A549 treated with ZK216348 at 1 μM for 4 hours (cell line): ENCODE measurements around the gene FCSK. TPM values are rescaled to one million over a fixed set of nuclear protein-coding genes. Genes with fewer than 3 reads are reported as not detected.

Experiments
- total RNA-seq: library from RNA; stranded (reverse); fragments of 200-300 nt; extraction: Qiagen RNA extraction; gene quantifications from 5 replicates; pipeline ENCODE4 v1.2.3, GENCODE V29; 2022; ENCODE audit warnings: low read depth

Gene FCSK
- 3.3 to 7.2 TPM (median 6.9 TPM) in 5 replicates for total RNA-seq

DNA sequence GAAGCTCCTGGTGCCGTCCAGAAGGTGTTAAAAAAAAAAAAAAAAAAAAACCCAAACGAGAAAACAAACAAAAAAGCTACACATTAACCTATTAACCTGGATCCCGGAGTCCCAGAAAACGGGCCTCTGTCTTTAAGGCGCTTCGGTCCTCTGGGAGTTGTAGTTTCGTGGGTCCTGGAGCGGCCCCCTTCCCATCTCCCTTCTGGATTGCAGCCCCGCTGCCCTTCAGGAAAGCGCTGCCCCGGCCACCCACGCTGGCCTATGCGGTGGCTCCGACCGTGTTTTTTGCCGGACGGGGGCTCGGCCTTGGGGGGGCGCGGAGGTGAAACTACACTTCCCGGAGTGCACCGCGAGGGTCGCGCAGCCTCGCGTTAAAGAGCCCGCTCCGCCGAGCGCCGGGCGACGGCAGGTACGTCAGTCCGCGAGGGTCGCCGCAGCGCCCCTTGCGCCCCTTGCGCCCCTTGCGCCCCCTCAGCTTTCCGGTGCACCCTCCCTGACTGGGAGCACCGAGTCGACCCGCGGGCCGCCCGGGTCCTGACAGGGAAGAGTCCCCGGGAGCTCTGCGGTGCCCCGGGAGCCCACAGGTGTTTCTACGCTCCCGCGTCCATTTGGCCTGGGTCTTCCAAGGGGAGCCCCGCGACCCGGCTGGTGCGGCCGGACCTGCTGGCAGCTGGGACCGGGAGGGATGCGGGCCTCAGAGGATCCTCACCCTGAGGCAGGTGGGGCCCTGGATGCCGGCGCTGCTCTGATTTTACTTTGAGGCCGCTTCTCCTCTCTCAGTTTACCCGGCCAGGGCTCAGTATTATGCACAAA lies at the start of gene FCSK:
Gene FCSK (plus strand): TSS at position 374 of the 813 bp plus-strand sequence. CDS start 8,596 bp downstream, outside the sequence.

DNA sequence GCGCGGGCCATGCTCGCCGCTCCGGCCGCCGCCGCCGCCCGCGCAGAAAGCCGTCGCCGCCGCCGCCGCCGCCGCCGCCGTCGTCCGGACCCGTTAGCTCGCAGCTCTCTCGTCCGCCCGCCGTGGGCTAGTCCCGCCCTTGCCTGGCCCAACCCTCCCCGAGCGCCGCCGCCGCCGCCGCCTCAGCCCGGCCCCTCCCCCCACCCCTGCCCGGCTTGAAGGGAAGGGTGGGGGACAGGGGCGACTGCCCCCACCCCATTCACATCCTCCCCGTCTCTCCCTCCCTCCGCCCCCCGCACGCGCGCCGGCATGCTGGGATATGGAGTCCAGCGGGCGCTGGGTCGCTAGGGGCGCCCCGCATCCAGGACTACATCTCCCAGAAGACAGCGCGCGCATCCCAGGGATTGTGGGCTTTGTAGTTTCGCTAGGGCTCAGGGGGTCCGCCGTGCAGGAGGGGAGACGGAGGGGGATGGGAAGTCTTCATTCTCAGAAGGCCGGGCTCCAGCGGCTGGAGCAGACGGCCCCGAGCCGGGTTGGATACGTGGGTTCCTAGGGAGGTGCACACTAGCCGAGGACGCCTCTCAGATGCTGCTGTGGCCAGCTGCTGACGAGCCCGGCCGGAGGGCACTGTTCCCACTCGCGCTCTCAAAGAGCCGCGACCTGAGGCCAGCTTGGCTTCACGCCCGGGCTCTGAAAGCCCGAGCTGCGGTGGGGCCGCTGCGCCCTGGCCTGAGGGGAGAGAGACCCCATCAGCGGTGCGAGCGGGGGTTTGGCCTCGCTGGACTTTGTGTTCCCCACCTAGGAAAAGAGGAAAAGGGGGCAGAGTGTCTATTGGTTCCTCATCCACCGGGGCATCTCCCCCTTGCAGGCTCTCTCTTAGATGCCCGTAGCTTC lies 15.2 kb upstream of the FCSK start, which contains the start of gene ST3GAL2:
Gene ST3GAL2 (minus strand): TSS at position 132 of the 894 bp plus-strand sequence. CDS start 40,570 bp downstream, outside the sequence.

DNA sequence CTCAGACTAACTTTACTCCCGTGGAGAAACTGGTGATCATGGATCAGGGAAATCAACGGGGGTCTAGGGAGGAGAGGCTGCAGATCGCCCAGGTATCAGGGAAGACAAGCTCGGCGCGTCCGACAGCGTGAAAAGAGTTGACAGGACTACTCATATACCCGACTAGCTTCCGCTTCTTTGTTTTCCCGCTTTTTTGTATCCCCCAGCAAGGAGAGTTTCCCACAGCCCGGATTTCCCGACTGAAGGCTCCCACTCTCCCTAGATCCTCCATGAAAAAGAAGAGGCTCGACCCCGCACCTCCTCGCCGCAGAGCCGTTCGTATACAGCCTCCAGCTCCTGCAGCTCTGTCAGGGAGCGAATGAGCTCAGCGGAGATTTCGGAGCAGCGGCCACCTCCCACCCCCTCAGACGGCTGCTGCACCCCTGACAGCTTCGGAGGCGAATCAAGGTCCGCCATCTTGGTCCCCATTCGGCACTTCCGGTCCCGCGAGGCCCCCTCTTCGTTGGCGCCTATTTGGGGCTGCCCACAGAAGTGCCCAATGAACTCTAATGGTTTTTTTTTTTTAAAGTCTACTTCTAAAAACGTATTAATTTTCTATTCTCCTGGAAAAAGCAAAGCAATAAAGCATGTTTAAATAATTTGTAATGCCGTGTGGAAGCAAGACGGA lies 68.8 kb downstream of the FCSK start, which contains the start of gene COG4:
Gene COG4 (minus strand): TSS at position 479 of the 667 bp plus-strand sequence. CDS start 11 bp downstream, at position 468.

DNA sequence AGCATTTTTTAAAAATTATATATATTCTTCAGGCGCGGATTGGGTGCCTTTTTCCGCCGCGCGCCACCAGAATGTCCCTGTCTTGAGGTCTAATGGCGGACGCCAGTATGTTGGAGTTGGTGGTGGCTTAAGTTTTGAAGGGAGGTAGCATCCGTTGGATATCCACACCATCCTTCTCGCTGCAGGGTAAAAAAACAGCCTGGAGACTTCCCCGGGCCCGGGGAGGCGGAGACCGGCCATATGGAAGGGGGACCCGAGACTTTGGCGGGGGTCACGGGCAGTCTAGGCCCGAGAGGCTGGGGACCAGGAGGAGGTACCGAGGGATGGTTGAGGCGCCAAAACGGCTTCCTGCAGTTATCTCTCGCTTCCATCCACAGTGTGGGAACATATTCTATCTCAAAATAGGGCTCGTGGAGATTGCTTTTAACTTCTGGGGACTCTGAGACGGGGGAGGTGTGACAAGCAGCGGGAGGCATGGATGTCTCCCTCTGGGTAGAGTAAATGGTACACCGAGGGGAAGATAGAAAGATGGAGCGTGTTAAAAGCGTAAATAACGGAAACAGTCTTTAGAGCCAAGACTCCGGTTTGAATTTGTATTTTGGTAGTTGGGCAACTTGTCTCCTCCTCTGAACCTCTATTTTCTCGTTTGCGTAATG lies 69.5 kb downstream of the FCSK start, which contains the start of gene SF3B3:
Gene SF3B3 (plus strand): TSS at position 74 of the 656 bp plus-strand sequence. CDS start 2,841 bp downstream, outside the sequence.

Other genes starting within 250 kb of the FCSK start
- 14.2 to 18.8 TPM (median 16.2 TPM) in 5 replicates for gene EXOSC6, start 202.7 kb upstream of the FCSK start, total RNA-seq
- gene AARS1, start 165.1 kb upstream of the FCSK start, total RNA-seq = 75.0 to 102 TPM (median 92.5 TPM) in 5 replicates
- 28.3 to 32.8 TPM (median 29.3 TPM) in 5 replicates for gene DDX19B, start 155.4 kb upstream of the FCSK start, total RNA-seq
- gene DDX19A, start 107.7 kb upstream of the FCSK start, total RNA-seq = 36.6 to 41.6 TPM (median 40.0 TPM) in 5 replicates
- 14.8 to 28.1 TPM (median 23.1 TPM) in 5 replicates for gene ST3GAL2, start 15.5 kb upstream of the FCSK start, total RNA-seq
- 24.7 to 34.8 TPM (median 31.5 TPM) in 5 replicates for gene COG4, start 69.0 kb downstream of the FCSK start, total RNA-seq
- gene SF3B3, start 69.2 kb downstream of the FCSK start, total RNA-seq = 132 to 214 TPM (median 196 TPM) in 5 replicates
- gene IL34, start 192.0 kb downstream of the FCSK start, total RNA-seq = 0.32 to 0.83 TPM (median 0.43 TPM) in 4 of 5 replicates, not detected in the other
- gene MTSS2, start 231.5 kb downstream of the FCSK start, total RNA-seq = 40.4 to 90.2 TPM (median 80.1 TPM) in 5 replicates